Thoracic aorta (tissue), 2 donors: ENCODE data around the gene PGF. TPM values are rescaled to one million over a fixed set of nuclear protein-coding genes. Genes with fewer than 3 reads are reported as not detected.

ENCODE experiments used
- ATAC-seq: fragments of 150-250 bp; one replicate; pipeline ENCODE4 v1.8.0; 2017; ENCODE audit warnings: low read depth; ENCODE audit not compliant: insufficient number of reproducible peaks, low FRiP score
- DNase-seq: peaks from one replicate; pipeline ENCODE4 v3.0.0-alpha.2; 2020; ENCODE audit warnings: low spot score
- H3K27ac ChIP-seq, 2 donors: fragments of 200-600 bp; sonication (generic); 1 replicate in 1 of 2; 2 replicates in 1 of 2; pipeline ENCODE4 v1.5.1; 2016; ENCODE audit warnings: mild to moderate bottlenecking in 2 of 2, moderate library complexity in 2 of 2
- H3K27me3 ChIP-seq: fragments of 200-600 bp; sonication (generic); replicated peaks from 2 replicates; pipeline ENCODE4 v1.6.0; 2016; ENCODE audit warnings: mild to moderate bottlenecking; ENCODE audit not compliant: insufficient read depth
- H3K36me3 ChIP-seq: fragments of 200-600 bp; sonication (generic); one replicate; pipeline ENCODE4 v1.5.1; 2016
- H3K4me1 ChIP-seq, 2 donors: fragments of 200-600 bp; sonication (generic); 1 replicate in 1 of 2; 2 replicates in 1 of 2; pipeline versions ENCODE4 v1.5.1 to v1.6.0; 2016; ENCODE audit warnings: low read depth in 2 of 2, mild to moderate bottlenecking in 1 of 2; ENCODE audit not compliant: control insufficient read depth in 1 of 2
- H3K4me3 ChIP-seq: fragments of 200-600 bp; sonication (generic); 2 replicates; pipeline ENCODE4 v1.5.1; 2016; ENCODE audit warnings: mild to moderate bottlenecking
- H3K9me3 ChIP-seq: fragments of 200-600 bp; sonication (generic); 2 replicates; pipeline ENCODE4 v1.5.1; 2016
- CTCF ChIP-seq: fragments of 200-600 bp; sonication (generic); IDR thresholded peaks from one replicate; pipeline ENCODE4 v1.5.1; 2019; ENCODE audit warnings: antibody characterized with exemption
- total RNA-seq, 2 donors: library from RNA; depleted of rRNA; stranded (reverse); fragments of >200 nt; gene quantifications; one replicate each; pipeline versions ENCODE4 v1.1.0 to v1.2.3, GENCODE V29; 2016

PGF gene
- total RNA-seq, 2 donors from 2014 or later = 34.4 to 75.3 TPM

DNA sequence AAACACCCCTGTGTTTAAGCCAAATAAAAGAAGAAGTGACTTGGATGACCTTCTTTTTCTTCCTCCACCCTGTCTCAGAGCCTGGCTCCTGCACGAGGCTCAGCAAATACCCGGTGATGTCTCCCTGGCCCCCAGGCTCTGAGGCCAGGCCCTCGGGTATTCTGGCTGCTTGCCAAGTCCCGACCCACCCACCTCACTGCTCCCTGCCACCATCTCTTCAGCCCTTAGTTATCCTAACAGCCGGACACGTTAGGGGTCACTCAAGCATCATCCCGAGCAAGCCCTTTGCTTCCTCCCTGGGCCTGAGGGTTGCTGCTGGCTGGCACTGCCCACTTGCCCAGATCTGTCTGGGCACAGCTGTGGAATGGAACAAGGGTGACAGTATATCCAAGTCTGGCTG is 39.6 kb downstream of the PGF start:
- Histone ChIP-seq H3K27ac (no peak overlapping the region), H3K4me3 (no peak overlapping the region), H3K27me3 (no peaks in the 10 kb centered on the region), H3K36me3 (no peaks in the 10 kb centered on the region), H3K4me1 (peaks cover 16 to 37% of the 10 kb centered on the region in 2 donors), H3K9me3 (no peaks in the 10 kb centered on the region)
- DNase-seq (no peak), ATAC-seq (no peak)
- no peak for TF ChIP-seq CTCF

DNA sequence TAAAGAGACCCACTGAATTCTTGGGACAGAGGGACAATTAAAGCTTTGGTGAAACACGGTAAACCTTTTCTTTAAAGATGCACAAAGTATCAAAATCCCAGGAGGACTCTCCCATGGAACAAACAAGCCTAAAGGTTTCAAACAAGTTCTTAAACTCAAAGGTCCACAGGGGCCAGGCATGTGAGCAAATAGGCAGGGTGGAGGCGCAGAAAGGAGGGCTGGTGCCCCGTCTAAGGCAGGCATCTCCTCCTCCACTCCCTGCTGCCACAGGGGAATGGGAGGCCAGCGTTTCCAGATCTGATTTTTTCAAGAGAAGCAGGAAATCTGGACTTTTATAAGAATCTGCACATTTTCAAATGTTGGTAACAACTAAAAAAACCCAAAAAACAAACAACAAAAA is 40.0 kb downstream of the PGF start:
- ATAC-seq (no peak), DNase-seq (no peak)
- H3K27me3 ChIP-seq = no peaks in the 10 kb centered on the region
- H3K4me1 ChIP-seq = peaks cover 16 to 37% of the 10 kb centered on the region in 2 donors
- H3K36me3 ChIP-seq = no peaks in the 10 kb centered on the region
- no peak for TF ChIP-seq CTCF
- H3K4me3 ChIP-seq = no peak overlapping the region
- H3K9me3 ChIP-seq = no peaks in the 10 kb centered on the region
- no peak overlapping the region for H3K27ac ChIP-seq

- ATAC-seq (no peak), DNase-seq (no peak)
- Histone ChIP-seq H3K4me3 (no peak overlapping the region), H3K9me3 (no peaks in the 10 kb centered on the region), H3K27ac (peak overlapping the region; percentile 2 to 12), H3K36me3 (no peaks in the 10 kb centered on the region), H3K27me3 (no peaks in the 10 kb centered on the region), H3K4me1 (peaks cover 16 to 37% of the 10 kb centered on the region in 2 donors)
- peak; percentile 77 for TF ChIP-seq CTCF
These were observed 41.3 kb downstream of the PGF start for GRCh38 chr14:74913986-74914573.

GRCh38 chr14:74913393-74913910 is 41.9 kb downstream of the PGF start:
- DNase-seq (no peak), ATAC-seq (no peak)
- no peak overlapping the region for H3K4me3 ChIP-seq
- no peak for TF ChIP-seq CTCF
- H3K36me3 ChIP-seq = no peaks in the 10 kb centered on the region
- H3K27ac ChIP-seq = no peak overlapping the region
- peaks cover 16 to 33% of the 10 kb centered on the region in 2 donors for H3K4me1 ChIP-seq
- no peaks in the 10 kb centered on the region for H3K9me3 ChIP-seq
- H3K27me3 ChIP-seq = no peaks in the 10 kb centered on the region

DNA sequence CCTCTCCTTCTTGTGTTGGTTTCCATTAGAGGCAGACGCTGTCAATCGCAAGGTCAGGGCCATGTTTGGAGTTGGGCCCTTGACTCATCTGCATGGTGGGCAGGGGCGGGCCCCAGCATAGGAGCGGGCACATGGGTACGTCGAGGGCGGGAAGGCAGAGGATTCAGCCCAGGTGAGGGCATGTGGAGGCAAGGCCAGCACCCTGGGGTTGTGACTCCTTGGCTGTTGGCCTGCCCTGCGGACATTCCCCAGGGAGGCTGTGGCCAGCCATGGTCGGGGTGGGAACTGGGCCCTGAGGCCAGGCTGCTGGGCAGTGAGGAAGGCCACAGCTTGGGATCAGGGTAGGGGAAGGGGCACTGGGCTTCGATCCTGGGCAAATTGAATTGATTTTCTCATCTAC is 42.6 kb downstream of the PGF start:
- Histone ChIP-seq H3K27ac (no peak overlapping the region), H3K9me3 (no peaks in the 10 kb centered on the region), H3K36me3 (no peaks in the 10 kb centered on the region), H3K4me1 (peaks cover 9 to 34% of the 10 kb centered on the region in 2 donors), H3K27me3 (no peaks in the 10 kb centered on the region), H3K4me3 (no peak overlapping the region)
- TF ChIP-seq CTCF = no peak
- DNase-seq = no peak
- ATAC-seq = no peak
